Neuron (in vitro differentiated cells): ENCODE measurements around the gene KIAA1671.

ENCODE experiments used
- H2AFZ ChIP-seq: one replicate; pipeline ENCODE4 v1.6.1; 2013; ENCODE audit warnings: low read depth, mild to moderate bottlenecking, inconsistent platforms, low read length, moderate library complexity
- H3K27me3 ChIP-seq: one replicate; pipeline ENCODE4 v1.6.1; 2013; ENCODE audit warnings: low read length; ENCODE audit not compliant: insufficient read depth
- H3K36me3 ChIP-seq: one replicate; pipeline ENCODE4 v1.6.1; 2013; ENCODE audit warnings: low read length; ENCODE audit not compliant: insufficient read depth
- H3K4me1 ChIP-seq: one replicate; pipeline ENCODE4 v1.6.1; 2013; ENCODE audit warnings: low read length; ENCODE audit not compliant: insufficient read depth
- H3K4me3 ChIP-seq: 2 replicates; pipeline ENCODE4 v1.5.1; 2013; ENCODE audit warnings: mild to moderate bottlenecking, low read length, moderate library complexity
- H3K9me3 ChIP-seq: one replicate; pipeline ENCODE4 v1.6.1; 2013; ENCODE audit warnings: low read length

Gene KIAA1671

DNA sequence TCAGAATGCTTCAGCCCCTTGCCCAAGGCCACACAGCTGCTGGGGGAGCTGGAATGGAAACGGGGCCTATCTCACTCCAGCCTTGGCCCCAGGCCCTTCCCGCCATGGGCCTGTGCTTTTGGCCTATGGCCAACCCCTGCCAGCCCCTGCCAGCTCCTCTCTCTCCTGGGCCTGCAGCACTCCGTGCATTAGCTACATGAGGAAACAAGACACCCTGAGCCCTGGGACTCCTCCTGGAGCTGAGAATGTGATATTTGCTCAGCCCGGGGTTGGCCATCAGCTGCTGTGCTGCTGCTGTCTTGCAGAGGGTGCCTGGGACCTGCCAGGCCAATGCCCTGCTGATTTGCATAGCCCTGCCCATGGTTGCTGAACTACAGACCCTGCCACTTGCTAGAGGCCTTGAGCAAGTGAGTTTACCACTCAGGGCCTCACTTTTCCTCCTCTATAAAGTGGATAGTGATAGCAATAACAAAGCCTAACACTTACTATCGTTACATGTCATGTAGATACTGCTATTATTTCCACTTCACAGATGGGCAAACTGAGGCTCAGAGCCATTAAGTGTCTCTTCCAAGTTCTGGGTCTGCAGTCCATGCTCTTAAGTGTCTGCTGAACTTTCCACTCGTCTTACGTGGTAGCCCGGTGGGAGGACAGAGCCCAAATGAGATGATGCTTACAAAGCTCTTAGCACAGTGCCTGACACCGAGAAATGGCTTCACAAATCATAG is 99.6 kb downstream of the KIAA1671 start:
- Histone ChIP-seq H3K4me1 (no peaks in the 10 kb centered on the region), H3K36me3 (peaks cover 21% of the 10 kb centered on the region), H3K27me3 (no peaks in the 10 kb centered on the region), H3K4me3 (no peak overlapping the region), H2AFZ (no peak overlapping the region), H3K9me3 (peaks cover 12% of the 10 kb centered on the region)

- Histone ChIP-seq H2AFZ (no peak overlapping the region), H3K9me3 (peaks cover 10% of the 10 kb centered on the region), H3K36me3 (peaks cover 21% of the 10 kb centered on the region), H3K27me3 (no peaks in the 10 kb centered on the region), H3K4me1 (no peaks in the 10 kb centered on the region), H3K4me3 (no peak overlapping the region)
Measured at GRCh38 chr22:25053153-25053805, 100.8 kb downstream of the KIAA1671 start.

GRCh38 chr22:25054943-25055511 is 102.5 kb downstream of the KIAA1671 start:
- H3K9me3 ChIP-seq: peaks cover 8% of the 10 kb centered on the region
- peaks cover 12% of the 10 kb centered on the region for H3K36me3 ChIP-seq
- no peak overlapping the region for H2AFZ ChIP-seq
- H3K4me3 ChIP-seq: no peak overlapping the region
- no peaks in the 10 kb centered on the region for H3K27me3 ChIP-seq
- H3K4me1 ChIP-seq: no peaks in the 10 kb centered on the region

DNA sequence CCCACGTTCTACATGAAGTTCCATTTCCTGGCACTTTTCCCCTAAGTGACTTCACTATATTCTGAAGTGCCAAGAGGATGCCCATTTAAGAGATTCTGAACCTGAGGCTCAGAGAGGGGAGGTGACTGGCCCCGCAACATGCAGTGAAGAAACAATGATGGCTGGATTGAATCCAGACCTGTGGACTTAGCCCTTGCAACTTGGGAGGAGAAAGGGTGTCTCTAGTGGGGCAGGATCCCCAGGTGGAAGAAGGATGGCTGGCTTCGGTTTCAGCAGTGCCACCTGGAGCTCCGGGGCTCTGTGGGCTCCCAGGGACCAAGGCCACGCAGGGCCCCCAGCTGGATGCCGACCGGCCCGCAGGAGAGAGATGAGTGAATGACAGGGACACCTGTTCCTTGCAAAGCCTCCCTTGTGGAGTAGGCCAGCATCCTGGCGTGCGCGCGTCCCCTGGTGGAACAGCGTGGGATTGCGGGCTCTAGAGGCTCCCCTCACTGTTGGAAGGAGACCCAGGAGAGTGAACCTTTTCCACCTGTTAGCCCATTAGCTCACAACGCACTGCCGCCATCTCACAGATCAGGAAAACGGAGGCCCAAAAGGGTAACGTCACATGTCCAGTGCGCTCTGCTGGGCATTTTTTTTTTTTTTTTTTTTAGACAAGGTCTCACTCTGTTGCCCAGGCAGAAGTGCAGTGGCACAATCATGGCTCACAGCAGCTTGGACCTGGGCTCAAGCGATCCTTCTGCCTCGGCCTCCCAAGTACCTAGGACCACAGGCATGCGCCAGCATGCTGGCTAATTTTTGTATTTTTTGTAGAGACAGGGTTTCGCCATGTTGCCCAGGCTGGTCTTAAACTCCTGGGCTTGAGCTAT is 104.7 kb downstream of the KIAA1671 start:
- H2AFZ ChIP-seq: no peak overlapping the region
- no peaks in the 10 kb centered on the region for H3K36me3 ChIP-seq
- H3K4me1 ChIP-seq: peaks cover 9% of the 10 kb centered on the region
- no peaks in the 10 kb centered on the region for H3K9me3 ChIP-seq
- H3K4me3 ChIP-seq: no peak overlapping the region
- H3K27me3 ChIP-seq: no peaks in the 10 kb centered on the region

DNA sequence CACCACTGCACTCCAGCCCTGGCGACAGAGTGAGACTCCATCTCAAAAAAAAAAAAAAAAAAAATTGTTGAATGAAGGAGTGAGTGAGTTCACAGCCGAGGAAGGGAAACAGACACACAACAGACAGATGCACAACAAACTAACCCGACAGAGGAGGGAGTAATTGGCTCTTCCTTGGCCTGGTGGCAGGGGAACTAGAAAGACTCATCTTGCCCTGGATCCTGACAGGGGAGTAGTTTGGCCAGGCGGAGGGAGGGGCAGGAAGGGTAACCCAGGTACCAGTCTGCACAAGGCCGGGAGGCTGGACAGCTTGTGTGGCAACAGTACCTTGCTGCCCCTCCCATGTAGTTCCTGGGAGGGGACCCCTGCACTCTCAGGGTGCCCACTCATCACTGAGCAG is 106.9 kb downstream of the KIAA1671 start:
- Histone ChIP-seq H3K4me1 (peaks cover 12% of the 10 kb centered on the region), H3K27me3 (no peaks in the 10 kb centered on the region), H3K4me3 (no peak overlapping the region), H3K9me3 (no peaks in the 10 kb centered on the region), H2AFZ (no peak overlapping the region), H3K36me3 (no peaks in the 10 kb centered on the region)

DNA sequence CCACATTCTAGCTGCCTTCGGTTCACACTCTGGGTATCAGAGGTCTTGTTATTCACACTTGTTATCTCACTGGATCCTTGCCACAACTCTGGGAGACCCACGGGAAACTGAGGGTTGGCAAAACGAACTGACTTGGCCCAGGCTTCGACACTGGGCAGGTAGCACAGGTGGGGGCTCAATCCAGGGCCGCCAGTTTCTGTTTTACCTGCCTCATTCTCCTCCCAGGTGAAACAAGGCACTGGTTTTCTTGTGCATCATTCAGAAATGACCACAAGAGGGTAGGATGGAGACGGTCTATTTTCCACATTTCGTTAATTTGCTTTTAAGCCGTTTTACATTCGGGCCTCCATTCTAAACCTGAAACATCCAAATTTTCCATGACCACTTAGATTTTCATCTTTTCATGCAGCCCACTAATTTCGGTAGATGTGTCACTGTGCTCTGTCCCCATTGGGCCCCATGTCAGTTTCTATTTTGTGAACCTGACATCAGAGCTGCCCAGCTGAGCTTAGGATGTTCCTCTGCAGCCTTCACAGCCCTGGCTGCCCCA is 108.1 kb downstream of the KIAA1671 start:
- Histone ChIP-seq H3K4me3 (no peak overlapping the region), H3K27me3 (no peaks in the 10 kb centered on the region), H2AFZ (no peak overlapping the region), H3K4me1 (peaks cover 12% of the 10 kb centered on the region), H3K9me3 (no peaks in the 10 kb centered on the region), H3K36me3 (no peaks in the 10 kb centered on the region)

GRCh38 chr22:25061134-25061533 is 108.6 kb downstream of the KIAA1671 start:
- Histone ChIP-seq H3K9me3 (no peaks in the 10 kb centered on the region), H3K27me3 (no peaks in the 10 kb centered on the region), H3K36me3 (no peaks in the 10 kb centered on the region), H3K4me3 (no peak overlapping the region), H3K4me1 (peaks cover 12% of the 10 kb centered on the region), H2AFZ (no peak overlapping the region)

DNA sequence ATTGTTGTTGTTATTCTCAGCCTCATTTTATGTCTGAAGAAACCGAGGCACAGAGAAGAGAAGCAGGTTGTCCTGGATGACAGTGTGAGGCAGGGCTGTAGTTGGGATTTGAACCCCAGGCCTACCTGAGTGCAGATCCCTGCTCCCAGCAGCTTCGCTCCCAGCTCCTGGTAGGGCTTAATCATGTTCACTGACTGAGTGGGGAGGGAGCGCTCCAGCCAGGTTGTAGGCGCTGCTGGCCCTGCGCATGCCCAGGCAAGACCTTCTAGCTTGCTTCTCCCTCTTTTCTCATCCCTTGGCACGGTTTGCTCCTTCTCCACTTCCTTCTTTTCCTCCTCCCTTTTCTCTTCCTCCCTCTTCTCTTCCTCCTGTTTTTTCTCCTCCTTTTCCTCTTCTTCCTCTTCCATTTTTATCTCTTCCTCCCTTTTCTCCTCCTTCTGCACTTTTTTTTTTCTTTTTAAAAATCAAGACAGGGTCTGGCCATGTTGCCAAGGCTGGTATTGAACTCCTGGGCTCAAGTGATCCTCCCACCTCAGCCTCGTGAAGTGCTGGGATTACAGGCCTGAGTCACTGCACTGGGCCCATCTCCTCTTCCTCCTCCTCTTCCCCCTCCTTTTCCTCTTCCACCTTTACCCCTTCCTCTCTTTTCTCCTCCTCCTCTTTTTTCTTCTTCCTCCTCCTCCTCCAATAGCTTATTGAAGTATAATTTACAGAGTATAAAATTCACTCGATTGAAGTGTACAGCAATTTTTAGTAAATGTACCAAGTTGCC is 109.3 kb downstream of the KIAA1671 start:
- H3K9me3 ChIP-seq: no peaks in the 10 kb centered on the region
- peaks cover 12% of the 10 kb centered on the region for H3K4me1 ChIP-seq
- H3K36me3 ChIP-seq: no peaks in the 10 kb centered on the region
- no peaks in the 10 kb centered on the region for H3K27me3 ChIP-seq
- no peak overlapping the region for H2AFZ ChIP-seq
- no peak overlapping the region for H3K4me3 ChIP-seq

- Histone ChIP-seq H3K4me3 (no peak overlapping the region), H2AFZ (no peak overlapping the region), H3K4me1 (peaks cover 12% of the 10 kb centered on the region), H3K27me3 (no peaks in the 10 kb centered on the region), H3K9me3 (no peaks in the 10 kb centered on the region), H3K36me3 (no peaks in the 10 kb centered on the region)
Measured at GRCh38 chr22:25062386-25063085, 110.0 kb downstream of the KIAA1671 start.

DNA sequence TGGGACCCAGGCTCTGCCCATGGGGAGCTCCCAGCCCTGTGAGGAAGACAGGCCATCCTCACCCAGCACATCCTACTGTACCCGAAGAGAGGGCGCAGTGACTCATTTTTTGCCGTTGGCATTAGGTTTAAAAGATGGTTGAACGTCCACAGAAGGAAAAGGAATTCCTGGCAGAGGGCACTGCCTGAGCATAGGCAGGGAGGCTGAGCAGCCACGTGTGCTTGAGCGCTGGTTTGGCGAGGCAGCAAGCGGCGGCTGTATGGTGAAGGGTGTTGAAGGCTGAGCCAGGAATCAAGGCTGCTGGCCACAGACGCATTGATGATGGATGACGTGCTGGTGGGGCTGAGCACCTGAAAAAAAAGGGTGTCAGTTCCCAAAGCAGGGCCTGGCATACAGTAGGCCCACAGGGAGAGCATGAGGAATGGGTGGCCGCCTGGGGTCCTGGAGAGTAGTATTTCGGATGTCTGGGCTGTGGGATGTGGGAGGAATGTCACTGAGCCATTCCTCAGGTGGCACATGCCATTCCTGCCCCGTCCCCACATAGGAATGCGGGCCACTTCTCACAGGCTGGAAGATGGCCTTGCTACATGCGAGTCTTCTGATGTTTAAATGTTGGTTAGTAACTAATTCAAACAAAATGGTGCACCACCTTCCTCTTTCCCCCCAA is 112.5 kb downstream of the KIAA1671 start:
- Histone ChIP-seq H3K27me3 (no peaks in the 10 kb centered on the region), H2AFZ (no peak overlapping the region), H3K36me3 (no peaks in the 10 kb centered on the region), H3K4me3 (no peak overlapping the region), H3K4me1 (peaks cover 12% of the 10 kb centered on the region), H3K9me3 (no peaks in the 10 kb centered on the region)

GRCh38 chr22:25066861-25067435 is 114.4 kb downstream of the KIAA1671 start:
- H3K27me3 ChIP-seq: no peaks in the 10 kb centered on the region
- H3K9me3 ChIP-seq: no peaks in the 10 kb centered on the region
- no peak overlapping the region for H2AFZ ChIP-seq
- peaks cover 6% of the 10 kb centered on the region for H3K4me1 ChIP-seq
- no peaks in the 10 kb centered on the region for H3K36me3 ChIP-seq
- no peak overlapping the region for H3K4me3 ChIP-seq
